ENCODE data around the gene CFTR. TPM values are rescaled to one million over a fixed set of nuclear protein-coding genes. Genes with fewer than 3 reads are reported as not detected.

CFTR gene
- total and polyA plus RNA-seq, 3 donors from 2014 or later = 5.1 to 6.9 (median 5.1) TPM

DNA sequence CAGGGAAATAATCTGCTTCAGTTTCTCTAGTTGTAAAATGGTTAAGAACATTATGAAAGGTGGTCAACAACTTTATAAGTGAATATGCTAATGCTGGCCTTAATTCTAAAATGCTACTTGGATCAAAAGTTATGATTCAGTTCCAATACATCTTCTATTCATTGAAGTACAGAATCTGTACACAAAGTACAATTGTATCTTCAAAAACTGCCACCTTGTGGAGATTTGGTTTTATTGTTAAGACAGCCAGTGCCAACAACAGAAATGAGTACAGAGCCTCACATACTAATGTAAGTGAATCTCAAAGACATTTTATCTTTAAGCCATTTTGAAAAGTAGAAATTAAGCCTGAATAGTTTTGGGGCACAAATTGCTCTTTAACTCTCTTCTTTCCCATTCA is 194.0 kb downstream of the CFTR start:
- DNase-seq = no peak
- TF ChIP-seq, protein P1, sequence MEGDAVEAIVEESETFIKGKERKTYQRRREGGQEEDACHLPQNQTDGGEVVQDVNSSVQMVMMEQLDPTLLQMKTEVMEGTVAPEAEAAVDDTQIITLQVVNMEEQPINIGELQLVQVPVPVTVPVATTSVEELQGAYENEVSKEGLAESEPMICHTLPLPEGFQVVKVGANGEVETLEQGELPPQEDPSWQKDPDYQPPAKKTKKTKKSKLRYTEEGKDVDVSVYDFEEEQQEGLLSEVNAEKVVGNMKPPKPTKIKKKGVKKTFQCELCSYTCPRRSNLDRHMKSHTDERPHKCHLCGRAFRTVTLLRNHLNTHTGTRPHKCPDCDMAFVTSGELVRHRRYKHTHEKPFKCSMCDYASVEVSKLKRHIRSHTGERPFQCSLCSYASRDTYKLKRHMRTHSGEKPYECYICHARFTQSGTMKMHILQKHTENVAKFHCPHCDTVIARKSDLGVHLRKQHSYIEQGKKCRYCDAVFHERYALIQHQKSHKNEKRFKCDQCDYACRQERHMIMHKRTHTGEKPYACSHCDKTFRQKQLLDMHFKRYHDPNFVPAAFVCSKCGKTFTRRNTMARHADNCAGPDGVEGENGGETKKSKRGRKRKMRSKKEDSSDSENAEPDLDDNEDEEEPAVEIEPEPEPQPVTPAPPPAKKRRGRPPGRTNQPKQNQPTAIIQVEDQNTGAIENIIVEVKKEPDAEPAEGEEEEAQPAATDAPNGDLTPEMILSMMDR (IDR thresholded peaks at IDR 0.05) = peak in 2 of 3 experiments; percentile 8 to 13
- no peak for TF ChIP-seq POLR2A (IDR thresholded peaks at IDR 0.05)
- no peaks in the 10 kb centered on the region for H3K36me3 ChIP-seq (ENCODE audit: low read depth, missing control alignments)
- no peaks in the 10 kb centered on the region for H3K27me3 ChIP-seq
- no peak overlapping the region for H3K4me3 ChIP-seq
- peak overlapping the region in 1 of 2 donors; percentile 39 for H3K27ac ChIP-seq
- intact Hi-C loops (cut with DNase I; ENCODE audit: low total_unique reads) = no loop called here
- H3K4me1 ChIP-seq = peaks cover 19% of the 10 kb centered on the region
- H3K9me3 ChIP-seq = no peaks in the 10 kb centered on the region

DNA sequence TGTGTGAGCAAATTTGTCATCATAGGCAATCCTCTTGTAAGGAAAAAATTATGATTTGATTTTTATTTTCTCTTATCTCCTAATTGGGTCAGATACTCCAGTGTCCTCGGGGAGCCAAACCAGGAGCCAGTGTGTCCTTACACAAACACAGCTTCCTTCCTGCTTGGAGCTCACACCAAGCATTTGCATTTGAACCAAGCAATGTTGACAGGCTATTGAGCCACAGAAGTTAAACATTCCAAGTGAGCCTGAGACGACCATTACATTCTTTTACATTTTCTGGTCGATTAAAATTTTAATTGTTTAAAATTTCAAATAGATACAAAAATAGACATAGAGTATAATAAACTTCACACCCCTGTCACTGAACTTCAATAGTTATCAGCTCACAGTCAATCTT is 194.8 kb downstream of the CFTR start:
- intact Hi-C loops (cut with DNase I; ENCODE audit: low total_unique reads) = no loop called here
- Histone ChIP-seq H3K27ac (no peak overlapping the region), H3K27me3 (no peaks in the 10 kb centered on the region), H3K36me3 (ENCODE audit: low read depth, missing control alignments) (no peaks in the 10 kb centered on the region), H3K4me1 (peaks cover 19% of the 10 kb centered on the region), H3K4me3 (no peak overlapping the region), H3K9me3 (no peaks in the 10 kb centered on the region)
- DNase-seq = no peak
- TF ChIP-seq POLR2A (IDR thresholded peaks at IDR 0.05) = no peak
- 22 to 32% methylated on average over 3 of the region's 3 CpGs for WGBS, 2 donors

DNA sequence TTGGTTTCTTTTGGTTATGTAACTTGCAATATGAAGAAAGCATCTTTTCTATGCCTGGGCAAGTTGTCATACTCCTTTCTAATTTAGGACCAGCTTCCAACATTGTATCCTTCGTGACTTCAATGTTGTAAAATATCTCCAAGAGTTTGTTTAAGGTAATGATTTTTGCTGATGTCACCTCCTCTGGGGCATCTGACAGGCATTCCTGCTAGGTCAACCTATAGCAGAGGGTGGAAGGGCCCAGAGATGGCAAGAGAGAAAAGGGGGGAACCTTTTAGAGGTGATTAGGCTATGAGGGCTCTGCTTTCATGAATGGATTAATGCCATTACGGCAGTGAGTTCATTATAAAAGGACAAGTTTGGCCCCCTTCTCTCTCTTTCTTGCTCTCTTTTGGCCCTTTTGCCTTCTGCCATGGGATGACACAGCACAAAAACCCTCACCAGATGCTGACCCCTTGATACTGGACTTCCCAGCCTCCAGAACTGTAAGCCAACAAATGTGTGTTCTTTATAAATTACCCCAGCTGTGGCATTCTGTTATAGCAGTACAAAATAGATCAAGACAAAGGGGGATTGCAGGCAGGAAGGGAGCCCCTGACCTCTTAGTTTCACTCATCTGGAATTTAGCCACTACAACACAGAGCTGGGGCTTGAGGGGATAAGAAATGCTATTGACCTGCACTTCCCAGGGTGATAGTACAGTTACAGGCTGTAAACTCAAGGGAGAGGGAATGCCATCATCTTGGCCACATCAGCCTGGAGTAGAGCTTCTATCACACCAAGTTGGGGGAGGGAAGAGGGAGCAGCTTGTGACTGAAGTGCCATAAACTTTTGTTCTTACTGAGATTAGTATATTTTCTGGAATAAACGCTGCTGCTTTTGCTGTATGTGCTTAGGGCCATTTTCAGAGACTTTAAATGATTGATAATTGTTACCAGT is 195.9 kb downstream of the CFTR start:
- Histone ChIP-seq H3K4me3 (no peak overlapping the region), H3K9me3 (no peaks in the 10 kb centered on the region), H3K36me3 (ENCODE audit: low read depth, missing control alignments) (no peaks in the 10 kb centered on the region), H3K27me3 (no peaks in the 10 kb centered on the region), H3K4me1 (peaks cover 19% of the 10 kb centered on the region), H3K27ac (peak overlapping the region in 1 of 2 donors; percentile 47)
- WGBS, 2 donors = 49 to 54% methylated on average over 3 of the region's 3 CpGs
- intact Hi-C loops (cut with DNase I; ENCODE audit: low total_unique reads) = no loop called here
- TF ChIP-seq, protein P1 (IDR thresholded peaks at IDR 0.05) = no peak
- no peak for TF ChIP-seq POLR2A (IDR thresholded peaks at IDR 0.05)
- DNase-seq = no peak

DNA sequence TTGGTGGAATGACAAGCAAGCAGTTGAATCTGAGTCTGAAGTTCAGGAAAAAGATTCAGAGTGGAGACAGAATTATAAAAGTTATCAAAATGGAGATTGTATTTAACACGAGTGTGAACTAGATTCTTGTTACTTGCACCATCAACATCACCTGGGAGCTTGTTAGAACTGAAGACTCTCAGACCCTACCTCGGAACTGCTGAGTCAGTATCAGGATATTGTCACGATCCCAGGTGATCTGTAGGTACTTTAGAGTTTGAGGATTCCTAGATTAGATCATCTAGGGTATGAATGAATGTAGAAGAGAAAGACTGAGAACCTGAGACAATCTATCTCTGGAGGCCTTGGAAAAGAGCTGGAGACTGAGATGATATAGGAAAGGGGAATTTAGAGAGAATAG is 199.3 kb downstream of the CFTR start:
- no peak for DNase-seq
- peaks cover 9% of the 10 kb centered on the region for H3K4me1 ChIP-seq
- H3K36me3 ChIP-seq (ENCODE audit: low read depth, missing control alignments) = no peaks in the 10 kb centered on the region
- TF ChIP-seq POLR2A (IDR thresholded peaks at IDR 0.05) = no peak
- TF ChIP-seq, protein P1 (IDR thresholded peaks at IDR 0.05) = no peak
- intact Hi-C loops (cut with DNase I; ENCODE audit: low total_unique reads) = no loop called here
- no peak overlapping the region for H3K27ac ChIP-seq
- H3K9me3 ChIP-seq = no peaks in the 10 kb centered on the region
- WGBS, 2 donors = 90% methylated on average over 3 of the region's 3 CpGs
- no peak overlapping the region for H3K4me3 ChIP-seq
- no peaks in the 10 kb centered on the region for H3K27me3 ChIP-seq

DNA sequence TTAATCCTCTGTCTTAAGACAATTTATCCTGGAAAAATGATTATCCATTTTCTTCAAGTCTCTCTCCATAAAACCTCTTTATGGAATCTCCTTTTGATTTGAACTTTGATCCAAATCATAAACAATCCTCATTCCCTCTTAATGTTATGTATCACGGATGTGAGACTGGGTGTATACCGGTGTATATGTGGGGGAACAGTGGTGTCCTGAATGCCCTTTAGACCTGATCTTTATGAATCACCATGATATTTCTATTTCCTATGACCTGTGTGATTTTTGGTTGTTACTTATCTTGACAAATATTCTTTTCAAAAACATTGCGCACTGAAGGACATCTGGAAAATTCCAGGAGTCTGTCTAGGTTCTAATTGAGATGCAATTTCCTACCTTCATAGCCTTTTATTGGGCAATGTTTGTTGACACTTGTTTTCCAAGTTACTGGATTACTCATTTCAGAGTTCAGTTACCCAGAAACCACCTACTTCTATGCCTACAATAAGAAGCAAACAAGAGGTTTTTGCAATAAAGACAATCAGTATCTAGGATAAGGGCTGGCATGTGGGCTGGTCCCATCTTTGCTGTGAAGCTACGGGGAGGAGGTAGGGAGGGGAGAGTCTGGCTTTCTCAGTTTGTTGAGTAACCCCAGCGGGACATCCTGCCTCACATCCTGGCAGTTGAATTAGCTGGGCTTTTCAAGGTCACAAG is 203.0 kb downstream of the CFTR start:
- TF ChIP-seq, protein P1 (IDR thresholded peaks at IDR 0.05) = no peak
- no peak for TF ChIP-seq POLR2A (IDR thresholded peaks at IDR 0.05)
- no peak for DNase-seq
- intact Hi-C loops (cut with DNase I; ENCODE audit: low total_unique reads) = no loop called here

More for the DNA sequence above, 203.0 kb downstream of the CFTR start:
- Histone ChIP-seq H3K27me3 (no peaks in the 10 kb centered on the region), H3K36me3 (ENCODE audit: low read depth, missing control alignments) (no peaks in the 10 kb centered on the region), H3K4me1 (no peaks in the 10 kb centered on the region), H3K4me3 (no peak overlapping the region), H3K9me3 (no peaks in the 10 kb centered on the region), H3K27ac (no peak overlapping the region)
- WGBS, 2 donors = 65 to 71% methylated on average over 5 of the region's 5 CpGs
